H9 (cell line): ENCODE results near the gene PFKP. TPM values are rescaled to one million over a fixed set of nuclear protein-coding genes. Genes with fewer than 3 reads are reported as not detected.

Experiments used
- DNase-seq: peaks from one replicate; pipeline ENCODE4 v3.0.0-alpha.2; 2017
- H2AFZ ChIP-seq: one replicate; pipeline ENCODE4 v1.6.1; 2013; ENCODE audit warnings: mild to moderate bottlenecking, low read length, control low read depth, moderate library complexity
- H2AK5ac ChIP-seq: 2 replicates; pipeline ENCODE4 v1.6.1; 2013; ENCODE audit warnings: low read length, control low read depth, mixed read lengths; ENCODE audit not compliant: insufficient read length
- H2BK120ac ChIP-seq: one replicate; pipeline ENCODE4 v1.6.1; 2013; ENCODE audit warnings: low read depth, mild to moderate bottlenecking, low read length, control low read depth, inconsistent platforms; ENCODE audit not compliant: poor library complexity, severe bottlenecking
- H2BK12ac ChIP-seq: 2 replicates; pipeline ENCODE4 v1.6.1; 2013; ENCODE audit warnings: low read length, control low read depth, mixed read lengths, low read depth; ENCODE audit not compliant: insufficient read length
- H2BK15ac ChIP-seq: 2 replicates; pipeline ENCODE4 v1.6.1; 2013; ENCODE audit warnings: low read depth, low read length, control low read depth
- H2BK20ac ChIP-seq: one replicate; pipeline ENCODE4 v1.6.1; 2013; ENCODE audit warnings: low read depth, mild to moderate bottlenecking, low read length, control low read depth, inconsistent platforms; ENCODE audit not compliant: poor library complexity, severe bottlenecking
- H2BK5ac ChIP-seq: 2 replicates; pipeline ENCODE4 v1.6.1; 2013; ENCODE audit warnings: low read length, control low read depth, mixed read lengths; ENCODE audit not compliant: insufficient read length
- H3K14ac ChIP-seq: 2 replicates; pipeline ENCODE4 v1.6.1; 2013; ENCODE audit warnings: low read length, control low read depth; ENCODE audit not compliant: insufficient read depth
- H3K18ac ChIP-seq: 2 replicates; pipeline ENCODE4 v1.6.1; 2013; ENCODE audit warnings: low read depth, mild to moderate bottlenecking, mixed read lengths, low read length, control low read depth; ENCODE audit not compliant: insufficient read length
- H3K23ac ChIP-seq: 2 replicates; pipeline ENCODE4 v1.6.1; 2013; ENCODE audit warnings: low read length, control low read depth, mixed read lengths, low read depth; ENCODE audit not compliant: insufficient read length
- H3K23me2 ChIP-seq: 2 replicates; pipeline ENCODE4 v1.6.1; 2013; ENCODE audit warnings: low read depth, mild to moderate bottlenecking, mixed read lengths, low read length, control low read depth; ENCODE audit not compliant: insufficient read length, poor library complexity, severe bottlenecking
- H3K27ac ChIP-seq: 2 replicates; pipeline ENCODE4 v1.5.1; 2013; ENCODE audit warnings: low read length, control low read depth, mixed read lengths, low read depth; ENCODE audit not compliant: insufficient read length
- H3K27me3 ChIP-seq: 2 replicates; pipeline ENCODE4 v1.6.1; 2013; ENCODE audit warnings: low read length, control low read depth, inconsistent platforms; ENCODE audit not compliant: insufficient read depth
- H3K4ac ChIP-seq: 2 replicates; pipeline ENCODE4 v1.6.1; 2013; ENCODE audit warnings: low read depth, mild to moderate bottlenecking, control low read depth, inconsistent platforms, low read length, moderate library complexity
- H3K4me1 ChIP-seq: 2 replicates; pipeline ENCODE4 v1.6.1; 2013; ENCODE audit warnings: low read length, control low read depth, inconsistent platforms; ENCODE audit not compliant: insufficient read depth
- H3K4me2 ChIP-seq: 2 replicates; pipeline ENCODE4 v1.6.1; 2013; ENCODE audit warnings: low read length, control low read depth, mixed read lengths; ENCODE audit not compliant: insufficient read length, insufficient read depth
- H3K56ac ChIP-seq: 2 replicates; pipeline ENCODE4 v1.6.1; 2013; ENCODE audit warnings: low read depth, mild to moderate bottlenecking, mixed read lengths, low read length, control low read depth; ENCODE audit not compliant: insufficient read length
- H3K79me1 ChIP-seq: 2 replicates; pipeline ENCODE4 v1.6.1; 2013; ENCODE audit warnings: low read depth, mild to moderate bottlenecking, moderate library complexity, low read length, control low read depth, inconsistent platforms; ENCODE audit not compliant: insufficient read depth, poor library complexity, severe bottlenecking
- H3K79me2 ChIP-seq: 2 replicates; pipeline ENCODE4 v1.6.1; 2013; ENCODE audit warnings: low read length, control low read depth, inconsistent platforms; ENCODE audit not compliant: insufficient read depth
- H3K9ac ChIP-seq: 2 replicates; pipeline ENCODE4 v1.6.1; 2013; ENCODE audit warnings: low read length, control low read depth, mixed read lengths; ENCODE audit not compliant: insufficient read length; ENCODE audit errors: extremely low read depth
- H3K9me3 ChIP-seq: one replicate; pipeline ENCODE4 v1.6.1; 2013; ENCODE audit warnings: low read depth, low read length, inconsistent platforms; ENCODE audit not compliant: control insufficient read depth
- H3T11ph ChIP-seq: one replicate; pipeline ENCODE4 v1.6.1; 2013; ENCODE audit warnings: mild to moderate bottlenecking, low read length, control low read depth, inconsistent platforms
- H4K20me1 ChIP-seq: one replicate; pipeline ENCODE4 v1.6.1; 2013; ENCODE audit not compliant: control insufficient read depth, insufficient read length, insufficient read depth
- H4K5ac ChIP-seq: 2 replicates; pipeline ENCODE4 v1.6.1; 2013; ENCODE audit warnings: low read depth, mild to moderate bottlenecking, mixed read lengths, low read length, control low read depth; ENCODE audit not compliant: insufficient read length
- H4K8ac ChIP-seq: replicated peaks from 2 replicates; pipeline ENCODE4 v1.6.1; 2013; ENCODE audit warnings: low read length, control low read depth, mixed read lengths, low read depth; ENCODE audit not compliant: insufficient read length
- H4K91ac ChIP-seq: 2 replicates; pipeline ENCODE4 v1.6.1; 2013; ENCODE audit warnings: low read depth, mild to moderate bottlenecking, moderate library complexity, mixed read lengths, low read length, control low read depth; ENCODE audit not compliant: insufficient read length
- H3K27ac Mint-ChIP-seq, 3 experiments: 2 replicates in 2 of 3; 3 replicates in 1 of 3; pipeline ENCODE4 v1.8.0; 2020 to 2021; ENCODE audit warnings: mixed read lengths in 3 of 3, mild to moderate bottlenecking in 1 of 3, moderate library complexity in 1 of 3
- H3K27me3 Mint-ChIP-seq: 2 replicates; pipeline ENCODE4 v1.8.0; 2021; ENCODE audit warnings: low read depth, mild to moderate bottlenecking, moderate library complexity, mixed read lengths
- H3K36me3 Mint-ChIP-seq, 3 experiments: 2 replicates in 2 of 3; 3 replicates in 1 of 3; pipeline ENCODE4 v1.8.0; 2020 to 2021; ENCODE audit warnings: low read depth in 3 of 3, mixed read lengths in 3 of 3; ENCODE audit not compliant: insufficient read depth in 1 of 3
- H3K4me1 Mint-ChIP-seq, 2 experiments: 2 replicates each; pipeline ENCODE4 v1.8.0; 2020; ENCODE audit warnings: mixed read lengths in 2 of 2
- H3K4me3 Mint-ChIP-seq, 2 experiments: 2 replicates in 1 of 2; 3 replicates in 1 of 2; pipeline ENCODE4 v1.8.0; 2020 to 2021; ENCODE audit warnings: mild to moderate bottlenecking in 2 of 2, mixed read lengths in 2 of 2, moderate library complexity in 1 of 2
- H3K9me3 Mint-ChIP-seq, 2 experiments: 2 replicates in 1 of 2; 3 replicates in 1 of 2; pipeline ENCODE4 v1.8.0; 2020; ENCODE audit warnings: mild to moderate bottlenecking in 2 of 2, mixed read lengths in 2 of 2, moderate library complexity in 1 of 2
- WGBS: extraction: QIAGEN DNeasy Blood & Tissue Kit; methylation state at CpG from one replicate; pipeline ENCODE4 v1.1.7; 2013; ENCODE audit warnings: missing lambda C conversion rate, low lambda C conversion rate, mixed read lengths; ENCODE audit not compliant: insufficient read length; ENCODE audit errors: extremely low coverage; 5-methylcytosine and 5-hydroxymethylcytosine counted together
- total RNA-seq: library from RNA; stranded (reverse); gene quantifications from 2 replicates; pipeline ENCODE4 v1.2.1, GENCODE V29; 2021
- TF ChIP-seq, protein P1 (sequence below): fragments of 200-600 bp; sonication (generic); conservative IDR thresholded peaks from 3 replicates; pipeline ENCODE4 v1.8.0; 2021; ENCODE audit warnings: antibody characterized with exemption, mild to moderate bottlenecking

Gene PFKP
- total RNA-seq, 1 experiment from 2014 or later: 145 TPM

DNA sequence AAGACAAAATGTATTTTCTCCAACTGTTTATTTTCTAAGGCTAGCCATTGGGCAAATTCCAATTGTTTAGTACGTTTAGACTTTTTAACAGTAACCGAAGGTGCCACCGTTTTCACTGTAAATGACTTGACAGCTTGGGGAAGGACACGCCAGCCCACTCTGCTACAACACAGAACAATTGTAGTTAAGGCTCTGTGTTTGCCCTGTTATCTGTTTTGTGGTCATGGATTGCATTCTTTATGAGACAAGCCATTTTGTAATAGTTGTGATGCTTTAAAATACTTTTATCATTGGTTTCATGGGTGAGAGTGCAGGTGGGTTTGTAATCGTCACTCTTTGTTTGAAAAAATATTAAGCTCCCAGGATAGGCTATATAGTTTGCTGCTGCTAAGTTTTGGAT is 111.8 kb downstream of the PFKP start:
- Histone ChIP-seq H3K27me3 (no peaks in the 10 kb centered on the region), H3K14ac (no peak overlapping the region), H2AFZ (no peak overlapping the region), H2BK12ac (no peak overlapping the region), H2BK5ac (no peak overlapping the region), H3K23me2 (no peaks in the 10 kb centered on the region), H3K9ac (no peak overlapping the region), H4K5ac (no peak overlapping the region), H3K4ac (no peak overlapping the region), H3K18ac (no peak overlapping the region), H3K56ac (no peak overlapping the region), H2BK15ac (no peak overlapping the region), H3K79me1 (no peaks in the 10 kb centered on the region), H3K79me2 (no peaks in the 10 kb centered on the region), H4K20me1 (no peaks in the 10 kb centered on the region), H3K4me2 (no peak overlapping the region), H3K23ac (no peak overlapping the region), H3K27ac (no peak overlapping the region), H2BK20ac (no peak overlapping the region), H3K9me3 (no peaks in the 10 kb centered on the region), H2AK5ac (no peak overlapping the region), H2BK120ac (no peak overlapping the region), H4K91ac (no peak overlapping the region), H3K4me1 (peaks cover 4% of the 10 kb centered on the region; the same call in 1 of the 2 replicates), H4K8ac (no peak overlapping the region), H3T11ph (no peak overlapping the region)
- no peaks in the 10 kb centered on the region; a peak in 1 of 5 replicates for H3K9me3 Mint-ChIP-seq
- TF ChIP-seq, protein P1, sequence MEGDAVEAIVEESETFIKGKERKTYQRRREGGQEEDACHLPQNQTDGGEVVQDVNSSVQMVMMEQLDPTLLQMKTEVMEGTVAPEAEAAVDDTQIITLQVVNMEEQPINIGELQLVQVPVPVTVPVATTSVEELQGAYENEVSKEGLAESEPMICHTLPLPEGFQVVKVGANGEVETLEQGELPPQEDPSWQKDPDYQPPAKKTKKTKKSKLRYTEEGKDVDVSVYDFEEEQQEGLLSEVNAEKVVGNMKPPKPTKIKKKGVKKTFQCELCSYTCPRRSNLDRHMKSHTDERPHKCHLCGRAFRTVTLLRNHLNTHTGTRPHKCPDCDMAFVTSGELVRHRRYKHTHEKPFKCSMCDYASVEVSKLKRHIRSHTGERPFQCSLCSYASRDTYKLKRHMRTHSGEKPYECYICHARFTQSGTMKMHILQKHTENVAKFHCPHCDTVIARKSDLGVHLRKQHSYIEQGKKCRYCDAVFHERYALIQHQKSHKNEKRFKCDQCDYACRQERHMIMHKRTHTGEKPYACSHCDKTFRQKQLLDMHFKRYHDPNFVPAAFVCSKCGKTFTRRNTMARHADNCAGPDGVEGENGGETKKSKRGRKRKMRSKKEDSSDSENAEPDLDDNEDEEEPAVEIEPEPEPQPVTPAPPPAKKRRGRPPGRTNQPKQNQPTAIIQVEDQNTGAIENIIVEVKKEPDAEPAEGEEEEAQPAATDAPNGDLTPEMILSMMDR: no peak
- no CpG with 5 or more reads among the region's 5 CpGs for WGBS
- no peak overlapping the region for H3K4me3 Mint-ChIP-seq
- no peak for DNase-seq
- peaks cover 2% of the 10 kb centered on the region for H3K27me3 Mint-ChIP-seq
- H3K27ac Mint-ChIP-seq: no peak overlapping the region; a peak in 1 of 7 replicates
- no peaks in the 10 kb centered on the region for H3K36me3 Mint-ChIP-seq
- peaks cover 16 to 20% of the 10 kb centered on the region in 2 experiments for H3K4me1 Mint-ChIP-seq
